Measurements from ENCODE around the gene HOXA4.
A peak's percentile ranks its signal among the peaks of the same experiment; 100 is the strongest.

The HOXA4 gene

DNA sequence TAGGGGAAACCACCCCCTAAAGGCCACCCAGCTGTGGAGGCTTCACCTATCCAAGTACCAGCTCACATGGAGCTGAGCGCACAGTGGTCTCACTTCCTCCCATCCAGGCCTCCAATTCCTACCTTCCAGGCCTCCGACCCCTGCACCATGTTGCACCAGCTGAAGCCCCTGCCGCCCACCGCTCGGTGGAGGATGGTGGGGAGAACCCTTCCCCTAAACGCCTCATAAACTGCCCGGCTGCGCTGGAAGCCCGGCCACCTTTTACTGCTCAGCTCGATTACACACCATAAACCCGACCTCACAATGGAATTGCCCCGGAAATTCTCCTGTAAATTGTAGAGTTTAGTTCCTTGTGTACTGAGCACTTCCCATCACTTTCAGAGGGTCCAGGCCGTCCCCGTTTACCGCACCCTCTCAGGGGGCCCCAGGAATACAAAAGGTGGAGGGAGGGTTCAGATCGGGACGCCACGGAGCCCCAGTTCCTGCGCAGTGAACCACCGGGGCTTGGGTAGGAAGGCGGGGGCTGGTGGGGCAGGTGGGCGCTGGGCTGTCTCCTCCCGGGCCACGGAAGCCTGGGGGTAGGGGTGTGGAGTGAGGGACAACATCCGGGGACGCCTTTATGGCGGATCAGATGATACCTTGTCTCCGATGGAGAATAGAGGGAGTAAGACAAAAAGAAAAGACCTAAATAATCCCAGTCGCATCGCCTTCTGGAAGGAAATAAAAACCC lies 27.3 kb upstream of the HOXA4 start:
- DNase-seq: no peak

DNA sequence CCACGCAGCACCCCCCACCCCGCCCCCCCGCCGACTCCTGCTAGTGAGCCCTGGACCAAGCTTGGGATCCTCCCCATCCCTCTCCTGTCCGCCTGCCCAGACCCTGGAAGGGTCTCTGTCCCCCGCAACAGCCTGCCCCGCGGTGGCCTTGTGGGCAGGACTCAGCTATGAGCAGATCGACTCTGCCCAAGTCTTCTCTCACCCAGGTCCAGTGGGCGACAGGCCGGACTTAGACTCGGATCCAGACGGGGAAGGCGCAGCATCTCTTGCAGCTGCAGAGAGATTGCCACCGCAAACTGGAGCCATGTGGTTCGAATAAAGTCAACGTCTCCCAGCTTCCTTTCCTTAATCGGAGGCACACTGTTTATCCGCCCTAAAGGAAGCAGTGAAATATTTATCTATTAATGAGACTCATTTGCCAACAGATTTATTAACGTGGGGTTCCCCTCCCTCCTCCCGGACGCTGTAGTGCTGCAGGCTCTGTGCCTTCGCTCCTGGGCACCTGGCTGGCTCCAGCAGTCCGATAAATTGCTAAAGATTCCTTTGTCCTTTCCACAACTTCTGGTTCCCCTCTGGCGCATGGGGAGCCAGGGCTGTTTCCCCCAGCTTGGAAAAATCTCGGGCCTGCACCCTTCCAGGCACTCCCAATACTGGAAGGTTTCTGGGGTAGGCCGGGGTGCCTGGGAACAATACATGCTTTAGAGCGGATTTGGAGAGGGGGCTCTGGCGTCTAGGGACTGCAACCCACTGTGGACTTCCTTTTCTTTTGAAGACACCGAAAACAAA lies 26.6 kb upstream of the HOXA4 start:
- no peak for DNase-seq

DNA sequence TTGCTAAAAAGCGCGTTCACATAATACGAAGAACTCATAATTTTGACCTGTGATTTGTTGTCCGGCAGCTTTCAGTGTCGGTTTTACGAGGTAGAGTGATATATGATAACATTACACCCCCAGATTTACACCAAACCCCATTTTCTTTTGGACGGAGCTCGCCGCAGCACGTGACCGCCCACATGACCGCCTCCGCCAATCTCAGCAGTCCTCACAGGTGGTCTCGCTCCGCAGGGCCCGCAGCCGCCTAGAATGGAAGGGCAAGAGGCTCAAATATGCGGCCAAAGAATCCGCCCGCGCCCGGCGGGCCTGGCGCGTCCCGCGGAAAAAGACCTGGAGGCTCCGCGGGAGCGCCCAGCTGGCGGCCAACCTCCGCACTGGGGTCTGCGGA lies 25.9 kb upstream of the HOXA4 start, which contains the start of gene HOXA7:
HOXA7 (minus strand) TSS at position 168 of the 391 bp plus-strand sequence; CDS start at position 38, 130 bp downstream.
- no peak for DNase-seq

DNA sequence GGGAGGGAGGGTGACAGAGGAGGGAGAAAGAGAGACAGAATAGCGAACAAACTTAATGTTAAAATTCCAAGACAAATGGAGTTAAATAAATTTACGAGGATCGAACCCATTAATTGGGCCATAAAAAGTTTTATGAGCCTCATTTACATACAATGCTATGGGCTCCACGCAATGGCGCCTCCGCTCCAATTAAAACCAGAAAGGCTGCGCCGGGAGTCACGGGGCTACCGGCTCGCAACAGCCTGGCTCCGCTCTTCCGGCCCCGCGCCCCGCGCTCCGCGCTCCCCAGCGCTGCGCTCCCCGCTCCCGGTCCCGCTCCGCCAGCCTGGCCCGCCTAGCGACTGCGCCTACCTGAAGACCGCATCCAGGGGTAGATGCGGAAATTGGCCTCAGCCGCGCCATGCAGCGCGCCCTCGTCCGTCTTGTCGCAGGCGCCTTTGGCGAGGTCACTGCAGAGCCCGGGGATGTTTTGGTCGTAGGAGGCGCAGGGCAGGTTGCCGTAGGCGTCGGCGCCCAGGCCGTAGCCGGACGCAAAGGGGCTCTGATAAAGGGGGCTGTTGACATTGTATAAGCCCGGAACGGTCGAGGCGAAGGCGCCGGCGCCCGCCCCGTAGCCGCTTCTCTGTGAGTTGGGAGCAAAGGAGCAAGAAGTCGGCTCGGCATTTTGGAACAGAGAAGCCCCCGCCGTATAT lies 25.4 kb upstream of the HOXA4 start:
- DNase-seq: no peak

- DNase-seq: no peak
Observed at GRCh38 chr7:27154901-27155815, 24.6 kb upstream of the HOXA4 start.

GRCh38 chr7:27154369-27154768 lies 23.8 kb upstream of the HOXA4 start:
- DNase-seq: no peak

DNA sequence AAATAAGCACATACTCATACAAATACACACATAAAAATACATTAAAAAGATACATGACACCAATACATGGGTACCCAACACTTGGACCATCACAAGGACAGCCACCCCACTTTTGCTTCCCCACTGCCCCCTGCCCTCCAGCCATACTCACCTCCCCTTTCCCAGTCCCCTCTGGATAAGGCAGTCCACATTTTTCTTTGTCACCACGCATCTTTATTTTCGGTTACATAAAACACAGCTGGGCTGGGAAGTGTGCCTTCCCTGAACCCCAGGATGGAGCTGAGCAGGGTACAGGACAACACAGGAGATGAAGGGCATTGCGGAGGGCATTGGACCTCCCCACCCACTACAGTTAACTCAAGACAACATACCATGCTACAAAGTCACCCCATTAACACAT lies 23.0 kb upstream of the HOXA4 start:
- DNase-seq: no peak

DNA sequence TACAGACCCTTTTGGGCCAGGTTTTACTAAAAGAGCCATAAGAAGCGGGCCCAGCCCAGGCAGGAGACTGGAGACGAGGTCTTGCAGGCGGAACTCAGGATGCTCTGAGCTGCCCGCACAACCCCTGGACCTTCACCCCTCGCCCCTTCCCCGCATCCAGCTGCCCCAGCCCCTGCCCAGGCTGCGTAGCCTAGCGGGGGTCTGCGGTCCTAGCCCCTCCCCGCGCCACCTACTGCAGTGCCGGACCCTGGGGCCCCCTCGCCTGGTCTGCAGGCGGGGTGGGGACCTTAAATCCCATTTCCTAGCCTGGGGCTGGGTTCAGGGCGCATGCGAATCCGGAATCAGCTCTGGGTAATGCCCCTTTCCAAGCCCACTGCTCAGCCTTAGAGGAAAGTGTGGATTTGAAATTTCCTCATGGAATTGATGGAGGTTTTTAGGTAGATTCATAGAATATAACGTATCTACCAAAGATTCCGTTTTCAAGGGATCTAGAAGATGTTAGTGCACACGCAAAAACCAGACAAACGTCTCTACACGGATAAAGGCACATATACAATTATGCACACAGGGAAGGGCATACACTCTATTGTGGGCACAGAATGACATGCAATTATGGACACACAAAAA lies 22.4 kb upstream of the HOXA4 start:
- no peak for DNase-seq

- no peak for DNase-seq
Observed at GRCh38 chr7:27151931-27152815, 21.6 kb upstream of the HOXA4 start, which contains the start of gene HOXA3. Gene HOXA3 (minus strand): TSS chr7:27152583. CDS start chr7:27110640, 41,943 bp downstream.

GRCh38 chr7:27151341-27151930 lies 20.9 kb upstream of the HOXA4 start:
- DNase-seq: no peak

- DNase-seq: peak; percentile 64
Observed at GRCh38 chr7:27150568-27151340, 20.2 kb upstream of the HOXA4 start.

DNA sequence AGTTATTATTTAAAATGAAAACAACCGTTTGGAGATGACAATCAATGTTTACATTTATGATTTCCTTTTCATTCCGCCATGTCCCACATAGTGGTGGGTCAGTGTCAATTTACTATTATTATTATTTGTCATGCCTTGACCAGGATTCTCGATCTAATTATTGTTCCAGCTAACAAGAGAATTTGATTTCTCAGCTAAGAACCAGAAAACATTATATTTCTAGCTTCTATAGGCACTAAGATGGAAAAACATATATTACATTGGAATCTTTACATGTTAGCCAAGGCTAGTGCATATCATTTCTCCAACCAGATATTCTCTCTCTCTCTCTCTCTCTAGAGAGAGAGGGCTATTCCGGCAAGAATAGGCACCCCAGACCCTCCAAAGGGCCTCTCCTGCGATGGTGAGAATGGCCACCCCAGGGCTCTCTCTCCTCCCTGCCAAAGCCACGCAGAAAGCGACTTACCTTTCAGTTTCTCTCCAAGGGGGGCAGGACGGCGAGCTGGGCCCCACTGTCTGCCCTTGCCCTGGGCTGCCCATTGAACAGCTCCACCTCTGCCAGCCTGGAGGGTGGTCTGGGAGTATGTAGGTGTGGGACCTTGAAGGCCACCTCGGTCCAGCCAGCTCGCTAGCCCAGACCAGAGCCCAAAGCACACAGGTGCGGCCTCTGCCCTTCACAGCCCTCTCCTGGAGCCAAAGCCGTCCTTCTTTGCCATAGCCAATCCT lies 19.4 kb upstream of the HOXA4 start:
- no peak for DNase-seq

DNA sequence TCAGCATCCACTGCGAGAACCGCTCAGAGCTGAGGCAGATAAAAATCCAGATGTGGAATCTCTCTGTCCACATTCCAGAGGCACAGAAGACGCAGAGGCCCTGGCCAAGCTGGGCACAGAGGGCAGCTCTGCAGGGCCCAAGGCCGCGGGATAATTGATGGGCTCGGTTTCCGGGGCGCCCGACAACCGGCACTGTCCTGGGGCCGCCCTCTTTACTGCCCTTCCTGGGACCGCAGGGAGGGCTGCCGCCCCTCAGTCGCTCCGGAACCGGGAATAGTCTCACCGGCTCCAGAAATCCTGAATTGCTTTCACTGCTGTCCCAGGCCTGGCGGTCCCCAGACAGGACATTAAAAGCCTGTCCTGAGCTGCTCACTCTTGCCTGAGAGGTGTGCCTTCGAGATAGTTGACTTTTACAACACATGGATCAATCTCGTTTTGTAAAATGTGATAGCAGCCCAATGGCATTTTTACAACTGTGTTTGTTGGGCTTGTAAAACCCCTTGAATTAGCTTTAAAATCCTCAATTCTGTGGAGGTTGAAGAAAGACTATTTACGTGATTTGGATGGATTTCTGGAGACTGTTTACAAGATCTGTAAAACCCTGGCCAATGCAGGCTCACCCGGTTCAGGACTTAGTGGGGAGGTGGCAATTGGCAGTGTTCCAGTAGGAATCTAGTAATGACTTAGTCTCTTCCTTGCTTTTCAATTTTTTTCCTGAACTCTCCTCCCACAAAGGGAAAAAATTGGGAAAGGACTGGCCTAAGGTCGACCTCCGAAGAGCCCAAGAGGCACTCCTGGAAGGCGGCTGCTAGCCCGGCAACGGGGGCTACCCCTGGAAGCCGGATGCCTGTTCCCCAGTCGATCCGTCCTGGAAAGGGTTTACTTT lies 18.4 kb upstream of the HOXA4 start:
- no peak for DNase-seq

GRCh38 chr7:27148031-27148755 lies 17.6 kb upstream of the HOXA4 start:
- no peak for DNase-seq

DNA sequence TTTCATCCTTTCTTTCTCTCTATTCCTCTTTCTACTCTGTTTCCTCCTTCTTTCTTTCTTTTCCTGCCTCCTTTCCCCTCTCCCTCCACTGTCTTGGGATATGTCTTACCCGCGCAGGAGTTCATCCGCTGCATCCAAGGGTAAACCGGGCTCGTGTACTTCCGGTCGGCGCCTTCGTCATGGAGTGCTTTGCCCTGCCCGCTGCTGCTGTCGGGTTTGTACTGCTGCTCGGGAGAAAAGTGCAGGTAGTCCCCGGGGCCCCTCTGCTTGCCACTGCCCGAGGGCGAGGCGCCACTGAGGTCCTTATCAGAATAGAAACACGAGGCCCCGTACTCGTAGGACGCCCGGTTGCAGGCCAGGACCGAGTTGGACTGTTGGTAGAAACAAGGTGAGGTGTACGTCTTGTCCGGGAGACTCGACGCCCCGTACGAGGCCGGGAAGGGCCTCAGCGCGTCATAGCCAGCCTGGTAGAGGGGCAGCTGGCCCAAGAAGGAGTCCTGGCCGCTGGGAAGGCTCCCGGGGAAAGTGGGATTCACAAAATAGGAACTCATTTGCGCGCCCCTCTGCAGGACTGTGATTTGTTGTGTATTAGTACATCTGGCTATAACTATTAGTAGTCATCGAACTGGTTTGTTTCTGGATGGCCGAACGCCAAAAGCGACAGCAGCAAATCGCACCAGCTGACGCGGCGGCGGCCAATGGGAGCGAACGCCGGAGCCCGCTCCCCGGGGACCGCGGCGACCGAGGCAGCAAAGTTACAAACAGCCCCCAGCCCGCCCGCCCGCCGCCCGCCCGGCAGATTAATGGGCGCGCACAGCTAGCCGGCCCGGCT lies 16.9 kb upstream of the HOXA4 start, which contains the start of gene HOXA6:
HOXA6 (minus strand) TSS at position 576 of the 832 bp plus-strand sequence; CDS start at position 551, 25 bp downstream.
- no peak for DNase-seq
